Measurements from ENCODE around the gene DISC1.
"Not testable (repeated sequence)": the region's sequence is repeated elsewhere in the genome, so short reads cannot be mapped to it uniquely, and the experiment has no call there.

DNA sequence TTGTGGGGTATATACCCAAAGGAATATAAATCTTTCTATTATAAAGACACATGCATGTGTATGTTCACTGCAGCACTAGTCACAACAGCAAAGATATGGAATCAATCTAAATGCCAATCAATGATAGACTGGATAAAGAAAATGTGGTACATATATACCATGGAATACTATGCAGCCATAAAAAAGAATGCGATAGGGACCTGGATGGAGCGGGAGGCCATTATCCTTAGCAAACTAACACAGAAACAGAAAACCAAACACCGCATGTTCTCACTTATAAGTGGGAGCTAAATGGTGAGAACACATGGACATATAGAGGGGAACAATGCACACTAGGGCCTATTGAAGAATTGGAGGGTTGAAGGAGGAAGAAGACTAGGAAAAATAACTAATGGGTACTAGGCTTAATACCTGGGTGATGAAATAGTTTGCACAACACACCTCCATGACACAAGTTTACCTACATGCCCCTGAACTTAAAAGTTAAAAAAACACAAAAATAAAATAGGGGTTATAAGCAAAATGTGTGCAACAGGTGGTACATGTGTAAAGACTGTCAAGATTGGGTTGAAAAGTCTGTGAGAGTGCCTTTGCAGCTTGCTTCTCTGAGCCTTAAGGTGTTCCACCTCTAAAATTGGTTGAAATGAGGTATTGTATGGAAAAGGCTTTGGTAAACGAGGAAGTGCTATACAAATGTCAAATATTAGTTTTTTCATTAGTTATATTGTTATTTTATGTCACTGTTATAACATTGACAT, 43.5 kb downstream of the DISC1 start:
- TF ChIP-seq, protein P1, sequence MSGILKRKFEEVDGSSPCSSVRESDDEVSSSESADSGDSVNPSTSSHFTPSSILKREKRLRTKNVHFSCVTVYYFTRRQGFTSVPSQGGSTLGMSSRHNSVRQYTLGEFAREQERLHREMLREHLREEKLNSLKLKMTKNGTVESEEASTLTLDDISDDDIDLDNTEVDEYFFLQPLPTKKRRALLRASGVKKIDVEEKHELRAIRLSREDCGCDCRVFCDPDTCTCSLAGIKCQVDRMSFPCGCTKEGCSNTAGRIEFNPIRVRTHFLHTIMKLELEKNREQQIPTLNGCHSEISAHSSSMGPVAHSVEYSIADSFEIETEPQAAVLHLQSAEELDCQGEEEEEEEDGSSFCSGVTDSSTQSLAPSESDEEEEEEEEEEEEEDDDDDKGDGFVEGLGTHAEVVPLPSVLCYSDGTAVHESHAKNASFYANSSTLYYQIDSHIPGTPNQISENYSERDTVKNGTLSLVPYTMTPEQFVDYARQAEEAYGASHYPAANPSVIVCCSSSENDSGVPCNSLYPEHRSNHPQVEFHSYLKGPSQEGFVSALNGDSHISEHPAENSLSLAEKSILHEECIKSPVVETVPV (CRISPR knock-in tag; IDR thresholded peaks at IDR 0.05), result not testable (repeated sequence)
- not testable (repeated sequence) for TF ChIP-seq ARNTL (CRISPR knock-in tag; IDR thresholded peaks at IDR 0.05; ENCODE audit: borderline replicate concordance, low read depth); PATZ1 (CRISPR knock-in tag; IDR thresholded peaks at IDR 0.05; ENCODE audit: borderline replicate concordance); TCF4 (CRISPR knock-in tag; IDR thresholded peaks at IDR 0.05; ENCODE audit: borderline replicate concordance); BACH2 (CRISPR knock-in tag; IDR thresholded peaks at IDR 0.05; ENCODE audit: borderline replicate concordance); ZFP30 (CRISPR knock-in tag; IDR thresholded peaks at IDR 0.05); PPARA (CRISPR knock-in tag; IDR thresholded peaks at IDR 0.05; ENCODE audit: borderline replicate concordance); ZFP3 (CRISPR knock-in tag; IDR thresholded peaks at IDR 0.05); TOX (CRISPR knock-in tag; IDR thresholded peaks at IDR 0.05; ENCODE audit: borderline replicate concordance); ZNF565 (CRISPR knock-in tag; conservative IDR thresholded peaks at IDR 0.05; ENCODE audit: low read depth); ISL1 (CRISPR knock-in tag; IDR thresholded peaks at IDR 0.05); OSR1 (CRISPR knock-in tag; IDR thresholded peaks at IDR 0.05)
- TF ChIP-seq ZNF8 (CRISPR knock-in tag; IDR thresholded peaks at IDR 0.05), result peak; percentile 58; the same call in 1 of the 2 replicates
- TF ChIP-seq, protein P2, sequence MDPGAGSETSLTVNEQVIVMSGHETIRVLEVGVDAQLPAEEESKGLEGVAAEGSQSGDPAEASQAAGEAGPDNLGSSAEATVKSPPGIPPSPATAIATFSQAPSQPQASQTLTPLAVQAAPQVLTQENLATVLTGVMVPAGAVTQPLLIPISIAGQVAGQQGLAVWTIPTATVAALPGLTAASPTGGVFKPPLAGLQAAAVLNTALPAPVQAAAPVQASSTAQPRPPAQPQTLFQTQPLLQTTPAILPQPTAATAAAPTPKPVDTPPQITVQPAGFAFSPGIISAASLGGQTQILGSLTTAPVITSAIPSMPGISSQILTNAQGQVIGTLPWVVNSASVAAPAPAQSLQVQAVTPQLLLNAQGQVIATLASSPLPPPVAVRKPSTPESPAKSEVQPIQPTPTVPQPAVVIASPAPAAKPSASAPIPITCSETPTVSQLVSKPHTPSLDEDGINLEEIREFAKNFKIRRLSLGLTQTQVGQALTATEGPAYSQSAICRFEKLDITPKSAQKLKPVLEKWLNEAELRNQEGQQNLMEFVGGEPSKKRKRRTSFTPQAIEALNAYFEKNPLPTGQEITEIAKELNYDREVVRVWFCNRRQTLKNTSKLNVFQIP (CRISPR knock-in tag; IDR thresholded peaks at IDR 0.05; ENCODE audit: borderline replicate concordance, low read depth), result not testable (repeated sequence)
